GM12865 (cell line): ENCODE measurements around the gene DCHS1.

Experiments
- DNase-seq: peaks from one replicate; pipeline ENCODE4 v3.0.0; 2010; ENCODE audit warnings: low read depth
- H3K4me3 ChIP-seq: 2 replicates; pipeline ENCODE4 v1.5.1; 2011; ENCODE audit warnings: mild to moderate bottlenecking, low read depth, low read length, control low read depth
- TF ChIP-seq, protein P1 (sequence below): IDR thresholded peaks from 2 replicates; pipeline ENCODE4 v1.5.1; 2011; ENCODE audit warnings: low read length, control low read depth, low read depth, inconsistent platforms; ENCODE audit not compliant: insufficient read depth; ENCODE audit errors: missing control alignments

DCHS1 gene

DNA sequence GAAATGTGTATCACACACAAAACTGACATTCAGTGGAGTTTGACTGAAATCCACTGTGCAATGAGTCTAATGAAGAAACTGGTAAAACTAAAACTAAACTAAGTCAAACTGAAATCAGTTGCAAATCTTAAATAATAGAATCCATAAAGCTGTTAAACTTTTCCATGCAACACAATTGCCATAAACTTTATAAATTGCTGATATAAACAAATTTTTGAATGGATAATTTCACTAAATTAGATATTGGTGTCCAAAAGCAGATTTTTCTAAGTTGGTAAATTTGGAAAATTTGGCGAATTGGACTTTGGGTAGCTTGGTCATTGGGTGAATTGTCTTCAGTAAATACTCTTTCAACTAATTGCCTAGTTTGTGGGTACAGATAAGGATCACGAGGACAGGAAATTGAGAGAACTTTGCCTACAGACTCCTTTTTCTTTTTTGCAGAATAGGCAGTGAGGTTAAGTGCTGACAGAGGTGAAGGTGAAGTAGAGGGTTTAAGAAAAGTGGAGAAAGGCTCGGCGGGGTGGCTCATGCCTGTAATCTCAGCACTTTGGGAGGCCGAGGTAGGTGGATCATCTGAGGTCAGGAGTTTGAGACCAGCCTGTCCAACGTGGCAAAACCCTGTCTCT, 14.7 kb upstream of the DCHS1 start:
- TF ChIP-seq, protein P1, sequence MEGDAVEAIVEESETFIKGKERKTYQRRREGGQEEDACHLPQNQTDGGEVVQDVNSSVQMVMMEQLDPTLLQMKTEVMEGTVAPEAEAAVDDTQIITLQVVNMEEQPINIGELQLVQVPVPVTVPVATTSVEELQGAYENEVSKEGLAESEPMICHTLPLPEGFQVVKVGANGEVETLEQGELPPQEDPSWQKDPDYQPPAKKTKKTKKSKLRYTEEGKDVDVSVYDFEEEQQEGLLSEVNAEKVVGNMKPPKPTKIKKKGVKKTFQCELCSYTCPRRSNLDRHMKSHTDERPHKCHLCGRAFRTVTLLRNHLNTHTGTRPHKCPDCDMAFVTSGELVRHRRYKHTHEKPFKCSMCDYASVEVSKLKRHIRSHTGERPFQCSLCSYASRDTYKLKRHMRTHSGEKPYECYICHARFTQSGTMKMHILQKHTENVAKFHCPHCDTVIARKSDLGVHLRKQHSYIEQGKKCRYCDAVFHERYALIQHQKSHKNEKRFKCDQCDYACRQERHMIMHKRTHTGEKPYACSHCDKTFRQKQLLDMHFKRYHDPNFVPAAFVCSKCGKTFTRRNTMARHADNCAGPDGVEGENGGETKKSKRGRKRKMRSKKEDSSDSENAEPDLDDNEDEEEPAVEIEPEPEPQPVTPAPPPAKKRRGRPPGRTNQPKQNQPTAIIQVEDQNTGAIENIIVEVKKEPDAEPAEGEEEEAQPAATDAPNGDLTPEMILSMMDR: no peak
- no peak for DNase-seq
- H3K4me3 ChIP-seq: no peak overlapping the region

DNA sequence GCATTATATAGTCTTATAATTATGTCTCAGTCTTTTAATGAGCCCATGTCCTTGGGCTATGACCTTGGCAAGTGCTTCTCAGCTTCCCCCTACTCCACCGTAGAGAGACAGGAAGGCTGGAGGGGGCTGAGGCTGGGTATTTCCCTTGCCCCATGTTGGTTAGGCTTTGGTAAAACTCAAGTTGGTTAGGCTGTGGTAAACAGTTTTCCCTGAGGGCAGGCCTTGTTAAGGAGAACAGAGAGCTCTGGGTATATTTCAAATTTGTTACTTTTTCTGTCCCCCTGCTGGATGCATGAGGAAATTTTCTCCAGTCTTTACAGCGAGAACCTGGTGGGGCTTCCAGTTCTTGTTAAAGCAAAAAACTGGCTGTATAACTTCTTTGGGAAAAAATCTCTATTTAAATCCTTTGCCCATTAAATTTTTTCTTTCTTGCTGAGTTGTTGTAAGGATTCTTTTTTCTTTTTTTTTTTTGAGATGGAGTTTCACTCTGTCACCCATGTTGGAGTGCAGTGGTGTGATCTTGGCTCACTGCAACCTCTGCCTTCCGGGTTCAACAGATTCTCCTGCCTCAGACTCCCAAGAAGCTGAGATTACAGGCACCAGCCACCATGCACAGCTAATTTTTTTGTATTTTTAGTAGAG, 12.2 kb upstream of the DCHS1 start:
- TF ChIP-seq, protein P1: peak; percentile 49
- DNase-seq: peak; percentile 60
- H3K4me3 ChIP-seq: no peak overlapping the region

DNA sequence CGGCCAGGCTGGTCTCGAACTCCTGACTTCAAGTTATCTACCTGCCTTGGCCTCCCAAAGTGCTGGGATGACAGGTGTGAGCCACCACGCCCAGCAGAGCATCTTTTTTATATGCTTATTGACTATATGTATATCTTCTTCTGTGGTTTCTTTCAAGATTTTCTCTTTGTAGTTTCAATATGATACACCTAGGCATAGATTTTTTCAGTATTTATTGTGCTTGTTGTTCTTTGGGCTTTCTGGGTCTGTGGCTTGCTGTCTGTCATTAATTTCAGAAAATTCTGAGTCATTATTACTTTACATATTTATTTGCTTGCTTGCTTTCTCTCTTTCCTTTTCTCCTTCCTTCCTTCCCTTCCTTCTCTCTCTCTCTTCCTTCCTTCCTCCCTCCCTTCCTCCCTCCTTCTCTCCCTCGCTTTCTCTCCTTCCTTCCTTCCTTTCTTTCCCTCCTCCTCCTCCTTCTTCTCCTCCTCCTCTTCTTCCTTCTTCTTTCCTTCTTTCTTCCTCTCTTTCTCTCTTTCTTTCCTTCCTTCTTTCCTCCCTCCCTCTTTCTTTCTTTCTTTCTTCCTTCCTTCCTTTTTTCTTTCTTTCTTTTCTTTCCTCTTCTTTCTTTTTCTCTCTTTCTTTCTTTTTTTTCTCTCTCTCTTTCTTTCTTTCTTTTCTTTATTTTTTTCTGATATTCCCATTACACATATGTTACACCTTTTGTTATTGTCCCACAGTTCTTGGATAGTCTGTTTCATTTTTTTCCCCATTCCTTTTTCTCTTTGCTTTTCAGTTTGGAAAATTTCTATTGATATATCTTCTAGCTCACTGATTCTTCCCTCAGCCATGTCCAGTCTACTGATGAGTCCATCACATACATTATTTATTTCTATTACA, 10.9 kb upstream of the DCHS1 start:
- H3K4me3 ChIP-seq: no peak overlapping the region
- no peak for DNase-seq
- TF ChIP-seq, protein P1: no peak

DNA sequence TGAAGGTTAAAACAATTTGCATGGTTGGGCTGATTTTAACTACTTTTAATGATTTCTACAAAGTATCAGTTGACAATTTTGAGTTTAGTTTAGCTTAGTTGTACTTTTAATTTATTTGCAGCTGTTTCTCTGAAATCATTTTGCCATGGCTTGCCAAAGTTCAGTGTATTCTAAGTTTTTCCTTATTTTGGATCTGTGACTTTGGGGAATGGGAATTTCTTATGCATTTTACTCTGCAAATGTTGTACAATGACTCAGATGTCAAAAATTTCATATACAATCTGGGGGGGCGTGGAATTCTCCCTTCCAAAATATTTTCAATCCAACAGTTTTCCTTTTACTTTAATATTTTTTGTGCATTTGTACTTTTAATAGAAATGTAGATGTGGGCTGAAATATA, 8.9 kb upstream of the DCHS1 start:
- H3K4me3 ChIP-seq: no peak overlapping the region
- no peak for DNase-seq

DNA sequence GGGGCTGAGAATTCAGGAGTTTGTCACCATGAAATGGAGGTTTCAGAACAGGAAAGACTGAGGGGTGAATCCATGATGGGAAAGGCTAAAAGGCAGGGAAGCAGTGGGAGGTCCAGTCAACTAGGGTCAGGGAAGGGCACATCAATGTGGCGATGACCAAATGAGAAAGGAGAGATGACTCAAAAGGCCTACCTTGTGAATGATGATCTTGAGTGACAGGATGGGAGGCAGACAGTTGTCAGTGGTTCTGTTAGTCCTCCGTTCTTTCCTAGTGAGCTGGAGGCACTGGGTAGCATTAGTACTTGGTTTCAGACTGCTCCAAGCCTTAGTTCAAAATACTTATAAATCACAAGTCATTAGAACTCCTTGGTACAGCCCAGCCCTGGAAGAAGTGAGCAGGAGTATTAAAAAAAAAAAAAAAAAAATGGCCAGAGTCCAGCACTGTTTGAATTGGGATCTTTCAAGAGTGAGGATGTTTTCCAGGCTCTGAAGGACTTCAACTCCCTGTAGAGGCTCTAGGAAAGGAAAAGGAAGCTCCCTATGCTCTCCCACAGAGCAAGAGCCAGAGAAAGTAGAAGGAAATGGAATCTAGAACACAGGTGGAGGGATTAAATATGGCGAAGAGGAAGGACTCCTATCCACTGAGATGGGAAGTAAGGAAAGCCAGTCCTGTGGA, 8.3 kb upstream of the DCHS1 start:
- TF ChIP-seq, protein P1: no peak
- no peak overlapping the region for H3K4me3 ChIP-seq
- DNase-seq: no peak

More for the DNA sequence above, 8.9 kb upstream of the DCHS1 start:
- TF ChIP-seq, protein P1: no peak

DNA sequence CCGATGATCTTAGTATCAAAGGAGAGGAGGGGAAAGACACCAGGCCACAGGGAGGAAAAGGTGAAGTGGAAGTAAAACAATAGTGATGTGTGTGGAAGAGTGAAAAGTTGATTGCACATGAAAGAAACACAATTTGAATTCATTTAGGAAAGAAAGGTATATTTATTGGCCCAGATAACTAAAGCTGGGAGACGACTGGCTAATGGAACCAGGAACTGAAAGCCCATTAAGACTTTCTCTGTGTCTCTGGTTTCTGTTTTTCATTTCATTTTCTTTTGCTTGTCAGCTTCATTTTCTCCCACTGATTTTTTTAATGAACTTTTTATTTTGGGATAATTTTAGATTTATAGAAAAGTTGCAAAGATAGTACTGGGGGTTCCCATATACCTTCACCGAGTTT, 5.1 kb upstream of the DCHS1 start:
- no peak overlapping the region for H3K4me3 ChIP-seq
- DNase-seq: no peak
- TF ChIP-seq, protein P1: no peak
